GM18861 (cell line): ENCODE results near the gene MAGI1.

ENCODE experiments used
- ATAC-seq: cut with Tn5 transposase; IDR thresholded peaks from one replicate; pipeline ENCODE4 v1.9.1; 2021; ENCODE audit not compliant: unreplicated experiment

MAGI1 gene

DNA sequence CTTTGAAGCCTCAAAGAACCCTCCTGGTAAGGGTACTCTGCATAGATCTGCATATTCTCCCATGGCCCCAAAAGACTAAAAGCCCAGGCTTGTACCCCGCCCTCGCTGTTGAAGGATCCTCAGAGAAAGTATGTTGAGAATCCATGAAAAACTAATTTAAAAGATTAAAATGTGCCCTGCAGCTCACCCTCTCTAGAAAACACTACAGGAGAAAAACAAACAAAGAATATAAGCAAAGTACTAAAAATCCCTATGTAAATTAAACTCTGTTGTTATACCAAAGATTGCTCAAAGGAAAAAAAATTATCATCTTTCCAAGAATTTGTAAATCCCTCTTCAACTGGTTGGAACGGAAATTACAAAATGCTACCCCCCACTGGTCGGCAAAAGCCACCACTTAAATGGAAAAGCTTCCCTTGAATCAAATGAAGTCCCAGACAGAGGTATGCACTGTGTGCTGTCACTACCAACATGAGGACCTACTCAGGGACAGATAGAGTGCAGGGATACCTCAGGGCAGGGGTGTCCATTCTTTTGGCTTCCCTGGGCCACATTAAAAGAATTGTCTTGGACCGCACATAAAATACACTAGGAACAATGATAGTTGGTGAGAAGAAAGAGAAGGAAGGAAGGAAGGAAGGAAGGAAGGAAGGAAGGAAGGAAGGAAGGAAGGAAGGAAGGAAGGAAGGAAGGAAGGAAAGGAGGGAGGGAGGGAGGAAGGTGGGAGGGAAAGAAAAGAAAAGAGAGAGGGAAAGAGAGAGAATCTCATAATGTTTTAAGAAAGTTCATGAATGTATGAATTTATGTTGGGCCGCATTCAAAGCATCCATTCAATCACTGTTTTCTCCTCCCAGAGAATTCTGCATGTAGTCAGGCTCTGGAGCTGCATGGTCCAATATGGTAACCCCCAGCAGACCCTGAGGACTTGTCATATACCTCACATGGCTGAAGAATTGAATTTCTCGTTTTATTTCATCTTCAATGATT, 88.1 kb downstream of the MAGI1 start:
- ATAC-seq = no peak

DNA sequence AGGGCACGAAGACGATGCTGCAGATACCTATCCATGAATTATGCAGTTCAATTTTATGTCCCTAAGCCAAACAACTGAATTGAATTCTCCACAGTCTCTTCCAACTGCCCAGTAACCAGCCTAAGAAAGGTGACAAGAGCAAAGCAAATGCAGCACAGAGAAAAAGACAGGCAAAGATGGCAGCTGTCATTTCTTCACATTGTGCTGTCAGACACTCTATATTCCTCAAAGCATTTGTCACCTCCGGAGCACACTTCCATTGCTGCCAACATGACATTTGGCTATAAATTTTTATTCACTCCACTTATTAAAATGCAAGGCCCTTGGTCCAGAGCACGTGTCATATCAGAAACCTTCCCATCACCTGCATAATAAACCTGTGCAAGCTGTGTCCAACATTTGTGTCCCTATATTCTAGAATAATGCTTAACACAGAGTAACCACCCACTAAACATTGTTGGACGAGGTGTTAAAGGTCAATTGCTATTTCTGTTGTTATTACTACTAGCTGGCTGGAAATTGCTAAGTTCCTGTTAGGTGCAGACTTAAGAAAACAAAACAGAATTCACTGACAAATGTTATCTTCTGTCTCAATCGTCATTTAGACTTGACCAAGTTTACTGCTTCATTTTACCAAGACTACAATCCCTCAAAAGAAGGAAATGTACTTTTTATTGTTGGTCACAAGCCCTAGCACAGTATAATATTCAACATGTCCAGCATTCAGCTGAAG, 89.7 kb downstream of the MAGI1 start:
- no peak for ATAC-seq

DNA sequence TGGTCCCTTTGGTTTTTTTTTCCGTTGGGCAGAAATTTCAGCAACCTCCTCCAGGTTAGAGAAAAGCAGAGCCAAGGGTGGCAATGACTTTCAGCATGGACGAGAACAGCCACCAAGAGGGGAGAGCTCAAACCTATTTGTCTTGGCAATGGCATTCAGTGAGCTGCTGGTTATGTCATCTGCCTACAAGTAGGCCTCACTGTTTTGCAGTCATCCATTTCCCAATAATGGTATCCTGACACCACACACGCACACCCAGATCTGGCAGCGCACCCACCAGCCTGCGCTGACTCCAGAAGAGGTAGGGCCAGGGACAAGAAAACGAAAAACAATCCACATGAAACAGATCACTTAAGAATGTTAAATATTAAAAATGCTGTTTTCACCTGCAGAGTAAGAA, 92.3 kb downstream of the MAGI1 start:
- ATAC-seq = no peak

DNA sequence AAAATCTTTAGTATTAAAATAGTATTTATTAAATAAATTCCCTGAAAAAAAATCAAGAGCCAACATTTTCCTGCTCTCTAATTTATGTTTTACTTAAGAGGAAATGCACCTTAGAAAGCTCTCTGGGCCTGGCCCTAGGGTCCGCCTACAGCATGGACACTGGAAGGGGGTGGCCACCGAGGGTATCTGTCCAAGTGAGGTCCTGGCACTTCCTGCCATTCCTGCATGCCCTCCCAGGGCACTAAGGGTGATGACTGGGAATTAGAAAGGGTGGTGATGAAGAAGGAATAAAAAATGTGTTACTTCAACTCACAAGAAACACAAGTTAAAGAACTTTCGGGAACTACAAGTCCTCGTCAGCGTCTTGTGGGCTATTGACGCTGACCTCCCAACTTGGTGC, 92.8 kb downstream of the MAGI1 start:
- ATAC-seq = no peak

DNA sequence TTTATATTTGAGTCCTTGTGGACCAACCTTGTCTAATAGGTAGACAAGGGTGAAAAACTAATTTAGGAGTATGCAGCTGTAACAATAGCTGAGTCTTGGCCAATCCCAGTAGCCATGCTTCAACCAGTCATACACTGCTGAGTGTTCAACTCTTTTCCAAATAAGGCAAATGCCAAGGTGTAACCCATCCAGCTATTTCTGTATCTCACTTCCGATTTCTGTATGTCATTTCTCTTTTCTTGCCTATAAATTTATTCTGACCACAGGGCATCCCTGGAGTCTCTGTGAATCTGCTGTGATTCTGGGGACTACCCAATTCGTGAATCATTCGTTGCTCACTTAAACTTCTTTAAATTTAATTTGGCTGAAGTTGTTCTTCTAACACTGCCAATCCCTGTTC, 93.2 kb downstream of the MAGI1 start:
- no peak for ATAC-seq

DNA sequence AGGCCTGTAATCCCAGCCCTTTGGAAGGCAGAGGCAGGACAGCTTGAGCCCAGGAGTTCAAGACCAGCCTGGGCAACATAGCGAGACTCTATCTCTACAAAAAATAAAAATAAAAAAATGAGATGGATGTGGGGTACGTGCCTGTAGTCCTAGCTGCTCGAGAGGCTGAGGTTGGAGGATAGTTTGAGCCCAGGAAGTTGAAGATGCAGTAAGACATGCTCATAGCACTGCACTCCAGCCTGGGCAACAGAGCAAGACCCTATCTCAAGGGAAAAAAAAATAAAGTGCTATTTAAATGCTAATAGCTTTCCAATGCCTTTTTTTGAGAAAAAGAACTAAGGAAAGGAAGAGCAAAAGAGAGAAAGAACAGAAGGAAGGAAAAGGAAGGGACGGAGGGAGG, 94.5 kb downstream of the MAGI1 start:
- ATAC-seq = no peak

DNA sequence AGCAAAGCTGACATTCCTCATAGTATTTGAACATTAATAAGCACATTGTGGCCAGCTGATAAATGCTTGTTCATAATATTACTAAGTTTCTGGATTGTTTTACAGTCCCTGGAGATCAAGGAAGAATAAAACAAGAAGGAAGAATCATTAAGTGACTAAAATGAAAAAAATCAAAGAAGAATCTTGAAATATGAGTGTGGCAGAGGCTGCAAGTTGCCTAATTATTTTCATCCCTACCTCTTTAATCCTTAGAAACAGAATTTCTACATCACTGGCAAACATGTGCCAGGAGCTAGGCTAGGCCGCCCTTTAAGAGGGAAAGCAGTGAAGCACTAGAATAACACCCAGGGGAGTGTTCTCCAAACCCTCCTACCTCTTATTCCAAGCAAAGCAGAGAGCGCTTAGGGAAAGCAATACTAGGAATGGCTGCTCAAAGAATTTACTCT, 98.9 kb downstream of the MAGI1 start:
- no peak for ATAC-seq

DNA sequence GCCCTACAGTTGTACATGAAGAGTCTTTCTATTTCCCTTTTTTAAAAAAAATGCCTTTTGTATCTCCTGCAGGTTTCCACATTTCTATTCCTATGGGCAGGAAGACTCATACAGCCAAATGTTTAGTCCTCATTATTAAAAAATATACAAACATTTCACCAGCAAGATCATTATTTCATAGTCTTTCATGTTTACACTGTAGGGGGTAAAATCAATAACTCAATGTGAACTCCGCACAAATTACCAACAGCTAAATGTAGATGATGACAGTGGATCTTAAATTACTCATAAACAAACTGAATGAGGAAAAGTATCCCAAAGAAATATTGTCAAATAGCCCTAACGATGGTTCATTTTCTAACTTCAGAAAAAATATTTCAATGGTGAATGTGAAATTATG, 99.5 kb downstream of the MAGI1 start:
- no peak for ATAC-seq

DNA sequence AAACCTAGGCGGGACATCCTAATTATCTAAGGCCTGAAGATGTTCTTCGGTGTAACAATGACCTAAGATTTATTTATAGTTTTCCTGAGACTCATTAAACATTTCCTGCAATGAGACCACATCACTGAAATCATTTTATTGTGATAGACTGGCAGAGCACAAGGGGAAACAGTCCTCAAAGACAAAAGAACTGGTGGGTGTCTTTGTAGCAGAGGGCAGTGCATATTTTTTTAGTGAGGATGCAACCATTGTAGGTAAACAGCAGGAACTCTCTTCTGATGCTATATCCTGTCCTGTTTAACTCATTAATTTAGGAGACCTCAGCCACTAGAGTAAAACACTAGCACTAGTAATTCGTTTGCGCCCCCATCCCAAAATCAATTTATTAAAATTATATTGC, 100.0 kb downstream of the MAGI1 start:
- no peak for ATAC-seq

DNA sequence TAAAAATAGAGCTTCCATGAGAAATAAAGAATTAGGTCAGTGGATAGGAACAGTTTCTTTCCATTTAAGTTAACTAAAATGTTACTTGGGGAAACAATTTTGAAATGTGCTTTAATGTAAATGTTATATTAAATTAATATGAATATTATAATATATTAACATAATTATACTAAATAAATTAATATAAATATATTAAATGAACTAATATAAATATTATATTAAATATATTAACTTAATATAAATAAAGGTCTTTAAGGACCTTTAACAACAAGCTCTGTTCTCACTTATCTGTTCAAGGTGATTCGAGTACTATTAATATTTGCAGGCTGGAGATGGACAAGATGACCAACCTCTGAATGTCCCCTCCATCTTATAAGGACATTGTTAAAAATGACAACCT, 100.6 kb downstream of the MAGI1 start:
- ATAC-seq = no peak

DNA sequence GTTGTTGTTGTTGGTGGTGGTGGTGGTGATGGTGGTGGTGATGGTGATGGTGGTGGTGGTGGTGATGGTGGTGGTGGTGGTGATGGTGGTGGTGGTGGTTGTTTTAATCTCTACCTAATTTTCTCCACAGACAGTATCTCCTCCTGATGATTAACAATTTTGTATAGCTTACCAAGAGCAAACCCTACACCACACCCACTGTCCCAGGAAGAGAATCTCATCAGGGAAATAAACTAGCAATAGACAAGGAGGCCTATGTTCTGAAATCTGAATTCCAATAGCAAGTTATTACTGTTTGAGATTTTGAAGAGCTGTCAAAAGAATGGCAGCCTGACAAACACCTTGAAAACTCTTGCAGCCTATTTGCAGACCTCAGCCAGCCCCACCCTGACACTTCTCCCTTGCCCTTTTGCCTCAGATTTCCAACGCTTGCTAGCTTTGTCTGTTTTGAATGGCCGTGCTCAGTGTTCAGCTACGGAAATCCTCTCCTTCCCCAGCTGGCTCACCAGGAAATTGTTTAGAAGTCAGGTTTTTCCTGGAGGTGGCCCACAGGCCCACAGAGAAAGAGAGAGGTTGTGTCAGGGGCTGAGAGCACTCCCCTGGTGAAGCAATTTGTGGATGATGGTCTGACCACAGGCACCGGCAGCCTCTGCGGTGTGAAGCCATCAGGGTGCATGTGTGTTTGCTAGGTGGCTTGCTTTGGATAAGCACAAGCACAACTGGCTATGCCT, 101.6 kb downstream of the MAGI1 start:
- no peak for ATAC-seq

DNA sequence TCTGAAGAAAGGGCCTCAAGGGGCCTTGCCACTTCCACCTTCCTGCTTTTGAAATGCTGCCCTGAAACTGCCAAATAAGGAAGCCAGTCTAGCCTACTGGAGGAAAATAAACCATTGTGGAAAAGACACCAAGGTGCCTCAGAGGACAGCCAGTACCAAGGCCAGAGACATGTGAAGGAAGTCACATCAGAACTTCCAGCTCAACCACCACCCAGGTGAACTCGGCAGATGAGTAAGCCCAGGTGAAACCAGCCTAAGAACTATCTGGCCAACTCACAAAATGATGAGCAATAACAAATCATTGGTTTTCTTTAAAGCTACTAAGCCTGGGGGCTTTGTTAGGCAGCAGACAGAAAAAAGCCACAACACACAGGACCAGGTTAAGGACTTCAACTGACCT, 103.0 kb downstream of the MAGI1 start:
- ATAC-seq = no peak

DNA sequence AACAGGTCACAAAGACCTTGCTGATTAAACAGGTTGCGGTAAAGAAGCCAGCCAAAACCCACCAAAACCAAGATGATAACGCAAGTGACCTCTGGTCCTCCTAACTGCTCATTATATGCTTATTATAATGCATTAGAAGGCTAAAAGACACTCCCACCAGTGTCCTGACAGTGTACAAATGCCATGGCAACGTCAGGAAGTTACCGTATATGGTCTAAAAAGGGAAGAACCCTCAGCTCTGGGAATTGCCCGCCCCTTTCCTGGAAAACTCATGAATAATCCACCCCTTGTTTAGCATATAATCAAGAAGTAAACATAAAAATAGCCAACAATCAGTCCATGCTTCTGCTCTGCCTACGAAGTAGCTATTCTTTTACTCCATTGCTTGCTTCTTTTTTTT, 108.1 kb downstream of the MAGI1 start:
- ATAC-seq = no peak

DNA sequence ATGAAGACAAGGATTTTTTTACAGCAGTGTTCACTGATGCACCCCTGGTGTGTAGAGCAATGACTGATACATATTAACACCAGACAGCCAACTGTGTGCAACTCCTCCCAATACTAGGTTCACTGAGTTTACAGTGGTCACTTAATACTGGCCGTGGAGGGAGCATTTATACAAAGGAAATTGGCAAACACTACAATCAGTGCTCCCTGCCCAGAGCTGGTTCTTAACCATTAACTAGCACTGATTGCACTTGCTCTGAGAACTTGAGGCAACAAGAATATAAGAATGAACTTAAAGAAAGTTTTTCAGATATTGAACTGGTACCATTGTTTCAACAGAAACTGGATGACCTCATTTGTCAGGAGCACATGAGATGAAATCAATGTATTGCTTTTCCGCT, 110.6 kb downstream of the MAGI1 start:
- no peak for ATAC-seq

DNA sequence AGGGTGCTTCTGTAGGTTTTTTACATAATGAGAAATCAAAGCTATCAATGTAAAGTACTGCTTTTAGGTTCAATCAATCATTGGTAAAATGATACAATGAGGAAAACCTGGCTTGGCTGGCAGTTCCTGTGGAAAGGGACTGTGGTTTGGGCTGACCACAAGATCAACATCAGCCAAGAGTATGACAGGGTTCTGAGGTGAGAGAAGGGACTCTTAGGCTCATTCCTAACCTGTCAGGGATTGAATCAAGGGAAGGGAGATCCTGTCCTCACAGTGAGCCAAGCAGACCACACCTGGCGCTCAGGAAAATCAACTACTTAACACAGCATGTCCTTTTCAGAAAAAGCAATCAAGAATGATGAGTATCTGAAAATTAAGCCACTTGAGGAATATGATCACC, 111.1 kb downstream of the MAGI1 start:
- no peak for ATAC-seq

DNA sequence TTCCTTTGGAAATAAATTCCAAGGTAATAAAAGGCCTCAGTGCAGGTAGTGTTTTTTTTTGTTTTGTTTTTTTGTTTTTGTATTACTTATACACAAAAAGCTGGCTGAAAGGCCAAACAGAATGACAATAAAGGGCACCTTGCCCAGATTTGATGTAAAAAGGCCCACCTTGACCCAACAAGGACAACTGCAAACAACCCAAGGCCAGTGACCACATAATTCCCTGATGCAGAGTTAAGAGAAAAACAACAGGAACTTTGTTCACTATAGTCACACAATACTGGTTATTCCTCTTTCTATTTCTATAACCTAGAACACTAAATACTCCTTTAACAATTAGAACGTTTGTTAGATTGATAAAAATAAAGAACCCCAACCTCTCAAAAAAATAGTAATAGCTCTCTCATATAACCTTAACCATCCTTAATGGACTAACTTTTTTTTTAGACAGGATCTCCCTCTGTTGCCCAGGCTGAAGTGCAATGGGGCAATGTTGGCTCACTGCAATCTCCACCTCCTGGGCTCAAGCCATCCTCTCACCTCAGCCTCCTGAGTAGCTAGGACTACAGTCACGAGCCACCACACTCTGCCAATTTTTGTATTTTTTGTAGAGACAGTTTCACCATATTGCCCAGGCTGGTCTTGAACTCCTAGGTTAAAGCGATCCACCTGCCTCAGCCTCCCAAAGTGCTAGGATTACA, 113.3 kb downstream of the MAGI1 start:
- ATAC-seq = no peak

DNA sequence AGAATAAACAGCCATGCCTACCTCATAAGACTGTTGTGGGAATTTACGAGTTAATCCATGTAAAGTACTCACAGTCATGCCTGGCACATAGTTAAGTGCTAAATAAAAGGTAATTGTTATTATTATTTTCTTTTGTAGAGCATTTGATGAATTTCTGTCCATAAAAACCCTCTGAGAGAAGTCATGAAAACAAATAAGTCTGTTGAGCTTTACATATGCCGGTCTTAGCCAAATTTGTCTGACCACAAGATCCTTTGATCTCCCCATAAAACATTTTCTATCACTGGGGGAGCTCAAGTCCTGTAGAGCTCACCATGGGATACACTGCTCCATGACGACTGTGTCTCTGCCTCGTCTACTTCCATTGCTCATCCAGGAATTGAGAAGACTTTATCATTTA, 114.0 kb downstream of the MAGI1 start:
- no peak for ATAC-seq

DNA sequence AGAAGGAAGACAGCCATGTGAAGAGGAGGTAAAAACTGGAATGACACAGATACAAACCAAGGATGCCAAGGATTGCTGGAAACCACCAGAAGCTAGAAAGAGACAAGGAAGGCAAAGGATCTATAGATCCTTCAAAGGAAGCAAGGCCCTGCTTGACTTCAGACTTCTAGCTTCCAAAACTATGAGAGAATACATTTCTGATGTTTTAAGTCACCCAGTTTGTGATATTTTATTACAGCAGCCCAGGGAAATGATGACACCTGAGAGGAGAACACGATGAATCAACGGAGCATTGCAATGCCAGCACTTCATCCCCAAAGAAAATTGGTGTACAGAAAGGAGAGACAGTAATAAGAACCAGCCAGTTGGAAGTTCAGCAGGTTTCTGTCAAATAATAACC, 116.3 kb downstream of the MAGI1 start:
- ATAC-seq = no peak

DNA sequence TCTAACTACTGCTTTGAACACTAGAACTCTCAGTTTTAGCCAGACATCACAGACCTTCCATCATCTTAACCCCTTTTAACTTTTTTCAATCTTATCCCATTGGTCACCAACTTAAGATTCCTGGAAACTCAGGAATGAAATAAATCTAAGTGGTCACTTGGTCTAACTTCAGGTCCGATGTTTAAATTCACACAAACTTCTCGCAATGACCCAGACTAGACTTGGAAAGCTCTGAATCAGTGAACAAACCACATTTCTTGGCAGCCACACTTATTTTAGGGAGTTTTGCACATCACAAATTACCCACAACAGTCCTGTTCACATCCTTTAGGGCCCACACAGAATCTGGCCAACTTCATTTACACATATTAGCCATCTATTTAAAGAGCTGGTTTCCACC, 118.9 kb downstream of the MAGI1 start:
- no peak for ATAC-seq

DNA sequence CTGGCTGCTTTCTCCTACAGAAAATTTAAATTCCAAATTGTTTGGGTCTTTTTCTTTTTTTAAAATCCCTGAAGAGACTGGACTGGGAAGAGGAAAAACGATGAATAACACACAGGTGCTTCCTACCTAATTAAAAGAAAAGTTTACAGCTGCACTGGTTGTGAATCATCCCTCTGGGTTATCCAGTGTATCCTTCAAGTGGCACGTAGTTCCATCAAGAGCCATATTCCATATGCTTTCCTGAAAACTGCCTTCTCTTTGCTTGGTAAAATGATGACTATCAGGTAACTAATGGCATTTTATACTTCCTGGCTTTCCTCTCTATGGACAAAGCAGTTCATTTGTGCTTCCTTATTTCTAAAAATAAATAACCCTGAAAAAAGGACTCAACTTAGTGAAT, 123.2 kb downstream of the MAGI1 start:
- no peak for ATAC-seq
